HEK293 (cell line): Measurements from ENCODE around the gene DACT2.

Source experiments
- CTCF ChIA-PET: fragments of 350-600 bp; formaldehyde crosslinking; extraction: SDS; loops from one replicate; lab custom pipeline; 2021; ENCODE audit warnings: antibody characterized with exemption; lab: Yijun Ruan, JAX
- POLR2A ChIA-PET: fragments of 300-600 bp; formaldehyde crosslinking; extraction: SDS; loops from one replicate; lab custom pipeline; 2020; ENCODE audit warnings: antibody characterized with exemption, inconsistent platforms; lab: Yijun Ruan, JAX
- H3K27ac ChIP-seq: fragments of 200-500 bp; sonication (Bioruptor generic); 2 replicates; pipeline ENCODE4 v1.5.1; 2014; ENCODE audit warnings: low read depth, low read length, control low read depth, inconsistent platforms; ENCODE audit errors: extremely low read depth
- H3K36me3 ChIP-seq, 2 experiments: fragments of 200-500 bp in 1 of 2; sonication (Bioruptor generic) in 1 of 2; 1 replicate in 1 of 2; 2 replicates in 1 of 2; pipeline ENCODE4 v1.5.1; 2014 to 2017; ENCODE audit warnings: inconsistent platforms in 2 of 2, low read length in 2 of 2; ENCODE audit not compliant: control insufficient read depth in 2 of 2, insufficient read depth in 1 of 2
- H3K4me1 ChIP-seq: fragments of 200-500 bp; sonication (Bioruptor generic); 2 replicates; pipeline ENCODE4 v1.5.1; 2014; ENCODE audit warnings: mild to moderate bottlenecking, low read length, inconsistent platforms; ENCODE audit not compliant: control insufficient read depth, insufficient read depth
- H3K4me3 ChIP-seq: 2 replicates; pipeline ENCODE4 v1.5.1; 2011; ENCODE audit warnings: low read depth, mild to moderate bottlenecking, control low read depth, low read length, moderate library complexity
- H3K9me3 ChIP-seq: fragments of 200-500 bp; sonication (Bioruptor generic); 2 replicates; pipeline ENCODE4 v1.5.1; 2014; ENCODE audit warnings: low read depth, low read length, inconsistent platforms; ENCODE audit not compliant: control insufficient read depth, insufficient read depth
- GLIS1 ChIP-seq: fragments of 450-650 bp; formaldehyde crosslinking; IDR thresholded peaks from 2 replicates; pipeline ENCODE4 v1.5.1; 2016; ENCODE audit warnings: missing biosample characterization, missing genetic modification characterization
- GLIS2 ChIP-seq: fragments of 450-650 bp; formaldehyde crosslinking; IDR thresholded peaks from 2 replicates; pipeline ENCODE4 v1.5.1; 2016; ENCODE audit warnings: missing biosample characterization, missing genetic modification characterization
- KLF1 ChIP-seq: fragments of 450-650 bp; formaldehyde crosslinking; IDR thresholded peaks from 2 replicates; pipeline ENCODE4 v1.5.1; 2016; ENCODE audit warnings: missing biosample characterization, missing genetic modification characterization
- TRIM28 ChIP-seq: IDR thresholded peaks from 2 replicates; pipeline ENCODE4 v1.6.1; 2011; ENCODE audit warnings: low read length, control low read depth, borderline replicate concordance
- ZBTB26 ChIP-seq: fragments of 450-650 bp; formaldehyde crosslinking; optimal IDR thresholded peaks from 2 replicates; pipeline ENCODE3; 2016; ENCODE audit warnings: missing biosample characterization, mild to moderate bottlenecking, missing genetic modification characterization
- ZFHX2 ChIP-seq: fragments of 450-650 bp; formaldehyde crosslinking; conservative IDR thresholded peaks from 2 replicates; pipeline ENCODE4 v1.5.1; 2016; ENCODE audit warnings: missing biosample characterization, missing genetic modification characterization
- ZFP69B ChIP-seq: fragments of 450-650 bp; formaldehyde crosslinking; IDR thresholded peaks from 2 replicates; pipeline ENCODE4 v1.5.1; 2016; ENCODE audit warnings: missing biosample characterization, missing genetic modification characterization
- ZIC2 ChIP-seq: fragments of 450-650 bp; formaldehyde crosslinking; IDR thresholded peaks from 2 replicates; pipeline ENCODE4 v1.5.1; 2016; ENCODE audit warnings: missing biosample characterization, missing genetic modification characterization
- ZNF10 ChIP-seq: fragments of 450-650 bp; formaldehyde crosslinking; IDR thresholded peaks from 2 replicates; pipeline ENCODE4 v1.5.1; 2017; ENCODE audit warnings: missing biosample characterization, missing genetic modification characterization
- ZNF112 ChIP-seq: fragments of 450-650 bp; formaldehyde crosslinking; IDR thresholded peaks from 2 replicates; pipeline ENCODE4 v1.5.0; 2017; ENCODE audit warnings: missing biosample characterization, missing genetic modification characterization
- ZNF184 ChIP-seq: fragments of 450-650 bp; IDR thresholded peaks from 2 replicates; pipeline ENCODE4 v1.5.1; 2018; ENCODE audit warnings: missing biosample characterization, mild to moderate bottlenecking, missing genetic modification characterization
- ZNF211 ChIP-seq: fragments of 450-650 bp; formaldehyde crosslinking; IDR thresholded peaks from 2 replicates; pipeline ENCODE4 v1.5.1; 2016; ENCODE audit warnings: low read depth, missing biosample characterization, missing genetic modification characterization
- ZNF280D ChIP-seq: fragments of 450-650 bp; formaldehyde crosslinking; IDR thresholded peaks from 2 replicates; pipeline ENCODE4 v1.5.1; 2016; ENCODE audit warnings: missing biosample characterization, missing genetic modification characterization
- ZNF391 ChIP-seq: fragments of 450-650 bp; formaldehyde crosslinking; IDR thresholded peaks from 2 replicates; pipeline ENCODE4 v1.5.1; 2016; ENCODE audit warnings: low read depth, missing biosample characterization, missing genetic modification characterization, borderline replicate concordance
- ZNF513 ChIP-seq: fragments of 450-650 bp; IDR thresholded peaks from 2 replicates; pipeline ENCODE4 v1.5.1; 2018; ENCODE audit warnings: missing biosample characterization, missing genetic modification characterization
- ZNF518A ChIP-seq: fragments of 450-650 bp; formaldehyde crosslinking; conservative IDR thresholded peaks from 2 replicates; pipeline ENCODE4 v1.5.1; 2016; ENCODE audit warnings: low read depth, missing biosample characterization, missing genetic modification characterization
- ZNF580 ChIP-seq: fragments of 450-650 bp; formaldehyde crosslinking; IDR thresholded peaks from 2 replicates; pipeline ENCODE4 v1.5.1; 2016; ENCODE audit warnings: missing biosample characterization, missing genetic modification characterization
- ZNF600 ChIP-seq: fragments of 450-650 bp; formaldehyde crosslinking; IDR thresholded peaks from 2 replicates; pipeline ENCODE4 v1.5.1; 2016; ENCODE audit warnings: missing biosample characterization, missing genetic modification characterization
- ZNF623 ChIP-seq: fragments of 450-650 bp; formaldehyde crosslinking; IDR thresholded peaks from 2 replicates; pipeline ENCODE4 v1.5.1; 2016; ENCODE audit warnings: missing biosample characterization, missing genetic modification characterization
- ZNF629 ChIP-seq: fragments of 450-650 bp; formaldehyde crosslinking; IDR thresholded peaks from 2 replicates; pipeline ENCODE4 v1.5.1; 2017; ENCODE audit warnings: missing biosample characterization, missing genetic modification characterization
- ZNF654 ChIP-seq: fragments of 450-650 bp; formaldehyde crosslinking; IDR thresholded peaks from 2 replicates; pipeline ENCODE4 v1.5.1; 2016; ENCODE audit warnings: low read depth, missing biosample characterization, missing genetic modification characterization

Gene DACT2

GRCh38 chr6:168355716-168356522 lies 36.3 kb upstream of the DACT2 start (continued):
- no peak for TF ChIP-seq ZNF580 (tag by site-specific recombination)
- TF ChIP-seq ZFP69B: no peak
- TF ChIP-seq ZNF513 (tag by site-specific recombination): peak; percentile 43
- no peak for TF ChIP-seq ZNF518A (tag by site-specific recombination)
- TF ChIP-seq ZNF211: no peak
- peak; percentile 88 for TF ChIP-seq ZFHX2 (tag by site-specific recombination)
- peak; percentile 49; the same call in 1 of the 2 replicates for TF ChIP-seq GLIS1 (tag by site-specific recombination)
- TF ChIP-seq ZNF600 (tag by site-specific recombination): peak; percentile 97
- peak; percentile 61 for TF ChIP-seq ZNF654
- 0 out of 2 replicates have a peak, but pooled peaks have one; percentile 15 for TF ChIP-seq ZNF629 (tag by site-specific recombination)
- TF ChIP-seq, all 188 proteins: peak for 11

- POLR2A ChIA-PET: no interaction called here
- H3K36me3 ChIP-seq: no peaks in the 10 kb centered on the region
- CTCF ChIA-PET: interaction anchor here (0.6 to 2.1 kb wide), 18 partner anchors 14 to 910 kb away, joined by 3 to 12 read pairs (median 3); no protein-coding TSS in a partner anchor
- no peaks in the 10 kb centered on the region for H3K9me3 ChIP-seq
- H3K4me3 ChIP-seq: no peak overlapping the region
- no peaks in the 10 kb centered on the region for H3K4me1 ChIP-seq
- H3K27ac ChIP-seq: no peak overlapping the region
- TF ChIP-seq ZNF623 (no peak), ZIC2 (no peak), GLIS2 (tag by site-specific recombination) (no peak)
- TF ChIP-seq, all 188 proteins: peak for 0
These were observed 34.8 kb upstream of the DACT2 start for GRCh38 chr6:168354338-168354737.

GRCh38 chr6:168353041-168353440 lies 33.5 kb upstream of the DACT2 start:
- no peak overlapping the region for H3K27ac ChIP-seq
- ChIA-PET POLR2A (interaction anchor here (0.5 kb wide), 1 partner anchor 282 kb away, joined by 3 read pairs; no protein-coding TSS in a partner anchor), CTCF (no interaction called here)
- H3K36me3 ChIP-seq: no peaks in the 10 kb centered on the region
- no peaks in the 10 kb centered on the region for H3K4me1 ChIP-seq
- no peaks in the 10 kb centered on the region for H3K9me3 ChIP-seq
- H3K4me3 ChIP-seq: no peak overlapping the region
- TF ChIP-seq ZNF10 (tag by site-specific recombination) (no peak), ZNF391 (tag by site-specific recombination) (no peak), ZNF280D (no peak), ZBTB26 (tag by site-specific recombination) (no peak), ZNF184 (no peak), TRIM28 (no peak), KLF1 (no peak), ZNF112 (tag by site-specific recombination) (no peak)
